DMS153 (cell line): ENCODE measurements around the gene TRAF5.
A peak's percentile ranks its signal among the peaks of the same experiment; 100 is the strongest.
"Not testable (repeated sequence)": the region's sequence is repeated elsewhere in the genome, so short reads cannot be mapped to it uniquely, and the experiment has no call there.

Source experiments
- DNase-seq: peaks from one replicate; lab custom pipeline; 2025; lab: John Stamatoyannopoulos, UW

TRAF5 gene

GRCh38 chr1:211378844-211379243 is 52.2 kb downstream of the TRAF5 start:
- DNase-seq: no peak

- no peak for DNase-seq
Measured at GRCh38 chr1:211379446-211379845, 52.8 kb downstream of the TRAF5 start.

GRCh38 chr1:211381481-211382181 is 55.0 kb downstream of the TRAF5 start:
- no peak for DNase-seq

GRCh38 chr1:211382182-211382713 is 55.6 kb downstream of the TRAF5 start:
- DNase-seq: no peak

DNA sequence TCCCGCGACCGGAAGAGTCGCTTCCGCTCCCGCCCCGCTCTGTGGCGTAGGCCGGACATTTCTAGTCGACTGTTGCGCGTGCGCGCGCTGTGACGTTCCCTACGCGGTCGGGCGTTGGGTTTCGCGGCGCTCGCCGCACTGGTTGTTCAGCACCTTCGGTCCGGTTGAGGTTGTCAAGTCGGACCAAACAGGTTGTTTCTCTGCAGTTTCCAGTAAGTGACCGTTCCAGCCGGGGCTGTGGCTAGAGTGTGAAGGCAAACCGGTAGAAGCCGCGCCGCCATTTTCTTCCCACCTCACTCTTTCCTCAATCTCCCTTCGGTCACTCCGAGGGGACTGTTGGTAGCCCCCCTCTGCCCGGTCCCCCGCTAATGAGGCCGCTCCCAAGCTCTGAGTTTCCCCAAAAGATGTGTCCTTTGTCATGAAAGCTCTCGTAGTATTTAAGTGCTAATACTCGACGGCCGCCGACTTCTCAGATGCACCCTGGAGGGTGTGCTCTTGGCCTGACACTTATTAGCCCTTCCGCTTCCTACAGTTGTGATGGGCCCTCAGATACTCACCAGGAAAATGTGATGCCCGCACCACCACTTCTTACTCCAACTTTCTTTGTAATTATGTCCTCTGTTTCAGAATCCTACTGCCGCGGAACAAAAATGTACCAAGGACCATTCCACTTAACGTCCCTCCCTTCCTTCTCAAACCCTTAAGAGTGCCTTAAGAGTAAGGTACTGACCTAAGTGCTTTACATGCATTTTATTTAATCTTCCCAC is 56.3 kb downstream of the TRAF5 start:
- DNase-seq: peak; percentile 95

DNA sequence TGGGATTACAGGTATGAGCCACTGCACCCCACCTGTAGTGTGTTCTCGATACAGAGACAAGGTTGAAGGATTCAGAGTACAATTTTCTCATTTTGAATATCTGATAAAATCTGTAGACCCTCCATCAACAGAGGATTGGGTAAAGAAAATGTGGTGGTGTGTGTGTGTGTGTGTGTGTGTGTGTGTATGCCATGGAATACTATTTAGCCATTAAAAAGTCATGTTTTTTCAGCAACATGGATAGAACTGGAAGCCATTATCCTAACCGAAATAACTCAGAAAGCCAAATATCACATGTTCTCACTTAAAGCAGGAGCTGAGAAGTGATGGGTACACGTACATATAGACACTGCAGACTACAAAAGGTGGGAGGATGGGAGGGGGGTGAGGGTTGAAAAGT is 57.9 kb downstream of the TRAF5 start:
- no peak for DNase-seq

GRCh38 chr1:211386921-211387320 is 60.3 kb downstream of the TRAF5 start:
- DNase-seq: no peak

DNA sequence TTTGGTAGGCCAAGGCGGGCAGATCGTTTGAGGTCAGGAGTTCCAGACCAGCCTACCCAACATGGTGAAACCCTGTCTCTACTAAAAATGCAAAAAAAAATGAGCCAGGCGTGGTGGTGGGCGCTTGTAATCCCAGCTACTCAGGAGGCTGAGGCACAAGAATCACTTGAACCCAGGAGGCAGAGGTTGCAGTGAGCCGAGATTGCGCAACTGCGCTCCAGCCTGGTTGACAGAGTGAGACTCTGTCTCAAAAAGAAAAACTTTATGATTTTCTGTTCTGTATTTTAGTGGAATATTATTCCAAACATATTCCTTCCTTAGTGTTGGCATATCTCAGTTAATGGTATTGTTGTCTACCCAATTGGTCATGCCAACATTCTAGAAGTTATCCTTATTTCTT is 64.2 kb downstream of the TRAF5 start:
- not testable (repeated sequence) for DNase-seq

DNA sequence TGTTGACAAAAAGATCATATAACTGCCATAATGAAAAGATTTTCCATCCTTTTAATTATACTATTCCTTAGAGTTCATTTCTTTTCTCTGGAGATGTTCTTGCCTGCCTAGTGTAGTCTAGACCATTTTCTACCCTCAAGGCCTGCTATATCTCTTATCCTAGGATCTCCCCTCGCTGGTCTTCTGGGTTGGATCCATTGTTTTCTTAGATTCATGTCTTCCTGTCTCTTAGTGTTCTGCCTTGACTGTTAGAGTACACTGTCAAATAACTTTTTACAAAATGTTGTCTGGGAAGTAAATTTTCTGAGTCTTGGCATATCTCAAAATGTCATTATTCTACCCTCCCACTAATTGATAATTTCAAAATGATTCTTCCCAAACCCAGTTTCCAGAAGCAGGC is 66.6 kb downstream of the TRAF5 start:
- DNase-seq: no peak

- not testable (repeated sequence) for DNase-seq
Measured at GRCh38 chr1:211398266-211398930, 71.8 kb downstream of the TRAF5 start.

DNA sequence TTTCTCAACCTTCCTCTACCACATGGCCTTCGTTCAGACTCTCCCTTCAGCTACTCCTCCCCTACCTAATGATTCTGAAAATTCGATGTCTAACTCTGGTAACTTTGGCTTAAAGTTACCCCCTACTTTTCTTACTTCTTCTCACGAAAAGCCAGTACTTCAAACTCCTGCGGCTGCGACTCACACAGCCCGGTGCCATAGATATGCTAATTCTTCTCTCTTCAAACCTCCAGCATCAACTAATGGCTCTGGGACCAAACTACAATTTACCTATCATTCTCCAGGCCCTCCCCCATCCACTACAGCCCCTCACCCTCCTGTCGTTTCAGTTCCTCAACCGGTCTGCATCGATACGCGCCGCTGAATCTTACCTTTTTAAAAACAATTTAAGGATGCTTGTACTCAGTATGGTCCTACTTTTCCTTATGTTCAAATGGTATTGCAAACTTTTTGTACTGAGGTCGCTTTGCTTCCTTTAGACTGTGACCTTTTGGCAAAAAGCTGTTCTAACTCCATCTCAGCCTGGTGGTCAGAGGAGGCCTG is 73.3 kb downstream of the TRAF5 start:
- not testable (repeated sequence) for DNase-seq

DNA sequence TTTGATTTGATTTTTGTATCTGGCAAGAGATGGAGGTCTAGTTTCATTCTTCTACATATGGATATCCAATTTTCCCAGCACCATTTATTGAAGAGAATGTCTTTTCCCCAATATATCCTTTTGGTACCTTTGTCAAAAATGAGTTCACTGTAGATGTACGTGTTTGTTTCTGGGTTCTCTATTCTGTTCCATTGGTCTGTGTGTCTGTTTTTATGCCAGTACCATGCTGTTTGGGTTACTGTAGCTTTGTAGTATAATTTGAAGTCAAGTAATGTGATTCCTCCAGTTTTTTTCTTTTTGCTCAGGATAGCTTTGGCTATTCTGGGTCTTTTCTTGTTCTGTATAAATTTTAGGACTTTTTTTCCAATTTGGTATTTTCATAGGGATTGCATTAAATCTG is 75.1 kb downstream of the TRAF5 start:
- DNase-seq: not testable (repeated sequence)

DNA sequence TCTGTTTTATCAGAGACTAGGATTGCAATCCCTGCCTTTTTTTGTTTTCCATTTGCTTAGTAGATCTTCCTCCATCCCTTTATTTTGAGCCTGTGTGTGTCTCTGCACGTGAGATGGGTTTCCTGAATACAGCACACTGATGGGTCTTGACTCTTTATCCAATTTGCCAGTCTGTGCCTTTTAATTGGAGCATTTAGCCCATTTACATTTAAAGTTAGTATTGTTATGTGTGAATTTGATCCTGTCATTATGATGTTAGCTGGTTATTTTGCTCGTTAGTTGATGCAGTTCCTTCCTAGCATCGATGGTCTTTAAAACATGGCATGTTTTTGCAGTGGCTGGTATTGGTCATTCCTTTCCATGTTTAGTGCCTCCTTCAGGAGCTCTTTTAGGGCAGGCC is 79.5 kb downstream of the TRAF5 start:
- DNase-seq: not testable (repeated sequence)

GRCh38 chr1:211407749-211408148 is 81.1 kb downstream of the TRAF5 start:
- DNase-seq: not testable (repeated sequence)

GRCh38 chr1:211411639-211412038 is 85.0 kb downstream of the TRAF5 start:
- DNase-seq: no peak

GRCh38 chr1:211415700-211416099 is 89.1 kb downstream of the TRAF5 start:
- no peak for DNase-seq

- DNase-seq: not testable (repeated sequence)
Measured at GRCh38 chr1:211416246-211416627, 89.6 kb downstream of the TRAF5 start.

GRCh38 chr1:211416628-211417323 is 90.1 kb downstream of the TRAF5 start:
- DNase-seq: not testable (repeated sequence)

DNA sequence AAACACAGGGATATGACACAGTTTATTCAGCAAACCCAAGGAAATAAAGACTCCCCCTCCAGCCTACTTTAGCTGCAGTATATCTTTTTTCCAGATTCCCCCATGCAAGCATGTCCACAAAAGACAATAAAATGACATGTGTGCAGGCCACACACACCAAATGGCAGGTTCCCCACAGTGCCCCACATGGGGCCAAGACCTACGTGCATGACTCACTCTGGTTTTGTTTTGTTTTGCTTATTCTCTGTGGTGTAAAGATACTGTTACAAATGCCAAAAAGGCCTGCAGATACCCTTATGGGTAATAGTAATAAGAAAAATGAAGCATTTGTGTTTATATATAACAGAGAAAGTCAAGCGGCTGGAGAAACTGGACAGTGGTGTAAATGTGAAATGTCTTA is 93.8 kb downstream of the TRAF5 start:
- DNase-seq: no peak

DNA sequence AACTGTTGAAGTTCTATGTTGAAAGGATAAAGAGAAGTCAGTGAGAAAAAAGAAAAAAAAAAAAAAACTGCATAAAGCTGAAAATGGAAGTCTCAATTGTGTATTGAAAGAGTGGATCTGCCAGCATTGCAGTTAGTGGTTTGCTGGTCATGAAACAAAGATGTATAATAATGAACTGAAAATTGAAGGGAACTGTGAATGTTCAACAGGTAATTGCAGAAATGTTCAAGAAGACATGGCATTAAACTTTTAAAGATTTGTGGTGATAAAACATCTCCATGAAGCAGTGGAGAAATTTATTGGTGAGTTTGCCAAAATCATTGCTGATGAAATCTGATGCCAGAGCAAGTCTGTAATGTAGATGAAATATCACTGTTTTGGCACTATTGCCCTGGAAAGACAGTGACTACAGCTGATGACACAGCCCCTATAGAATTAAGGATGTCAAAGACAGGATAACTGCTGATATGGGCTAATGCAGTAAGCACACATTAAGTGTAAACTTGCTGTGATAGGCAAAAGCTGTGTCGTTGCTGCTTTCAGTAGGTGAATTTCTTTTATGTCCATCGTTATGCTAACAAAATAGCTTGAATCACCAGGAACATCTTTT is 94.3 kb downstream of the TRAF5 start:
- DNase-seq: no peak

DNA sequence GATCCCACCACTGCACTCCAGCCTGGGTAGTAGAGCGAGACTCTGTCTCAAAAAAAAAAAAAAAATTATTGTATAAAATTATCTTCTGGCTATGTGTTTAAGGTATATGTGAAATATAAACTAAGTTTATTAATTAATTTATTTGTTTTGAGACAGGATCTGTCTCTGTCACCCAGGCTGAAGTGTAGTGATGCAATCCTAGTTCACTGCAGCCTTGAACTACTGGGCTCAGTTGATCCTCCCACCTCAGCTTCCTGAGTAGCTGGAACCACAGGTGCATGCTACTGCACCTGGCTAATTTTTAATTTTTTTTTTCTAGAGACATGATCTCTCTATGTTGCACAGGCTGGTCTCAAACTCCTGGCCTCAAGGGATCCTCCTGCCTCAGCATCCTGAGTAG is 97.4 kb downstream of the TRAF5 start:
- DNase-seq: no peak
